ENCODE measurements around the gene EFHD2.
A peak's percentile ranks its signal among the peaks of the same experiment; 100 is the strongest.
"Not testable (repeated sequence)": the region's sequence is repeated elsewhere in the genome, so short reads cannot be mapped to it uniquely, and the experiment has no call there.

EFHD2 gene

GRCh38 chr1:15389828-15390227 is 19.9 kb upstream of the EFHD2 start:
- DNase-seq: not testable (repeated sequence)

DNA sequence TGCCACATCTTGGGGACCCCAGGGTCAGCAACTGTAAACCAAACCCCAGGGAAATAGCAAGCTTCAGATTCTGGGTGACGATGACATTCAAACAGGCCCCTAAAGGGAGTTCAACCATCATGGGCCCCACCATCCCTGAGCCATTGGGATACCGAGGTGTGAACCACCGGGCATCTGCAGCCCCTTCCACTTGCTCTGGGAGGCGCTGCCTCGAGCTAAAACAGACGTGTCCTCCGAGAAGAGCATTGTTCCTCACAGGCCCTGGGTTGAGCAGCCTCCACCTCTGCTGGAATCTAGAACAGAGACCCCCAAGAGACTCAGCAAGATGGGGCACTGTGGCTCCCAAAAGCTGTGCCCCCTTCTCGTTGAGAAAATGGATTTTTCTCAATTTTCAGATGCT is 19.0 kb upstream of the EFHD2 start:
- DNase-seq: no peak

- no peak for DNase-seq
Observed at GRCh38 chr1:15391366-15391765, 18.3 kb upstream of the EFHD2 start.

DNA sequence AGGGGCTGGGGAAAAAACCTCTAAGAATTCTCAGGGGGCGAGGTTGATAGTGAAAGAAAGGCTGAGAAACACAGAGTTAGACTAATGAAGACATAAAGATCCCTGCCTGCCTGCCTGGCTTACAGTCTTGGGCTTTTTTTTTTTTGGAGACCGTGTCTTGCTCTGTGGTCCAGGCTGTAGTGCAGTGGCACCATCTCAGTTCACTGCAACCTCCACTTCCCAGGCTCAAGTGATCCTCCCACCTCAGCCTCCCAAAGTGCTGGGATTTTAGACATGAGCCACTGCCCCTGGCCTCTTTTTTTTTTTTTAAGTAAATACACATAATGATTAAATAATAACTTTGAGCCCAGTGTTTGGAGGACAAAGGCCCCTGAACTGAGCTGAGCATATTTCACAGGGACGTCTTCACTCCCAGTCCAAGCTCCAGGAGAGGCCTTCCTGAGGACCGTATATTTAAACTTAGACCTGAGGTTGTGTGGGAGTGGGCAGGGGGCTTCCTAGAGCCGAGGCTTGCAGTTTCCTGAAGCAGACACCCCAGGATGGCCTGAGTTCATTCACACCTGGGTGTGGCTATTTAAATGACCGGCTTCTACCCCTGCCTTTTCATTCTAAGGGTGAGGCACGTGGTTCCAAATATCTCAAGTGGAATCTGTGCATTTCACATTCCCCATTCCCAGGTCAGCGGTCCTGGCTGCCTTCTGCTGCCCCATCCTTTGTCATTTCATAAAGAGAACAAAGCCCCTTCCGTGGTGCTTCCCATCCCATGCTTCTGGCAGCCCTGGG is 16.0 kb upstream of the EFHD2 start:
- DNase-seq: no peak

GRCh38 chr1:15394258-15394690 is 15.4 kb upstream of the EFHD2 start:
- no peak for DNase-seq

DNA sequence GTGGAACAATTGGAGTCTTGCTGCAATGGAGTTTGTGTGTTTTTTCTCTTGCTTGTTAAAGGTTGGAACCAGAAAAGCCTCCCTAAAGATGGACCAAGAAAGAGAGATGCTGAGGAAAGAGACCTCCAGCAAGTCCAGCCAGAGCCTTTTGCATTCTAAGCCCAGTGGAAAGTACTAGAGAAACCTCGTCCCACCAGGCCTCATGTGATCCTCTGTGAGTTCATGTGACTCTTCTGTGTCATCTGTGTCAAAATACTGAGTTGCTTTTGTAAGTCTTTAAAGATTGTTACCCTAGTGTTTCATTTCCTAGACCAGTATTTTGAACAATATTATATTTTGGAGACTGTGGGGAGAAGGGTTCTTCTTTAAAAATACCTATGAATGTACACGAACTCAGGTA is 12.5 kb upstream of the EFHD2 start:
- no peak for DNase-seq

DNA sequence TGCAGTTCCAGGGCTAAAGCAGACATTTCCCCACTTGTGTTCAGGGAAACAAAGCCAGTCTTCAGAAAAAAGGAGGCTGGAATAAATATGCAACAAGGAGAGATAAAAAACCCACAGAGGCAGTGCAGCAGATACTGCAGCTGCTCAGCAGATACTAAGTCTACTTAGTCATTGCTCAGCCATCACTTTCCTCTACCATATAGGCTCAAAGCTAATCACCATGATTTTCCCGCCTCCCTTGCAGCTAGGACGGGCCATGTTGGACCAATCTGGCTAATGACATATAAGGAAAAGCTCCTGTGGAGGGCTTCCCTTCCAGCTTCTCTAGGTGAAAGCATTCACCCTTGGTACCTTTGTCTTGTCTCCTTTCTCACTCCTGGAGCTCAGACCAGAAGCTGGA is 10.0 kb upstream of the EFHD2 start:
- DNase-seq: no peak

GRCh38 chr1:15400627-15401026 is 9.1 kb upstream of the EFHD2 start:
- DNase-seq: no peak

DNA sequence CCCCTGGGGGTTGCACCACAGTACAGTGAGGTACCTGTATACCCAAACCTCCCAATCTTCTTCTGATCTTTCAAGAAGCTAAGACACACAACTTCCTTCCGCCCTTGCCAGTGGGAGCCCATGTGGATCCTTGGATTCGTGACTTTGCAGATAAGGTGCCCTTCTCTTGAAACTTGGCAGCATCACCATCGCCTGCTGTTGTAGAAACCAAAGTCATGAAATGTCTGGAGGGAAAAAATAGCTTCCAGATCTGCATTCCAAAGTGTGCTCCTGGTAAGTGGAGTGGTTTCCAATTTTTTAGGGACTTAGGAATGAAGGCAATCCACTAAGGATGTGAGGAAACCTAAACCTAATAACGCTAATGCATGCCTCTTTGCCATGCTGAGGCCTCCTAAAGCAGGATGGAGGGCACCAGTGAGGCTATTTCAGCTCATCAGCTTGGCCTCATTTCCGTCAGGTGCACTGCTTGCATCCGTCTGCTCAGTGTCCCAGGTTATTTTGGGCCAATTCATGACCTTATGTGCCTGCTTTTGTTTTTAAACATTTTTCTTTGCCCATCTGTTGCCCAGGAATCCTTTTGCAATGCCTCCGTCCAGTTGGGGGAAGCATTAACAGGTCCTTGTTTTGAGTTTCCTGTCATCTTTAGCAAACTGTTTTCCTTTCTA is 8.2 kb upstream of the EFHD2 start:
- no peak for DNase-seq

DNA sequence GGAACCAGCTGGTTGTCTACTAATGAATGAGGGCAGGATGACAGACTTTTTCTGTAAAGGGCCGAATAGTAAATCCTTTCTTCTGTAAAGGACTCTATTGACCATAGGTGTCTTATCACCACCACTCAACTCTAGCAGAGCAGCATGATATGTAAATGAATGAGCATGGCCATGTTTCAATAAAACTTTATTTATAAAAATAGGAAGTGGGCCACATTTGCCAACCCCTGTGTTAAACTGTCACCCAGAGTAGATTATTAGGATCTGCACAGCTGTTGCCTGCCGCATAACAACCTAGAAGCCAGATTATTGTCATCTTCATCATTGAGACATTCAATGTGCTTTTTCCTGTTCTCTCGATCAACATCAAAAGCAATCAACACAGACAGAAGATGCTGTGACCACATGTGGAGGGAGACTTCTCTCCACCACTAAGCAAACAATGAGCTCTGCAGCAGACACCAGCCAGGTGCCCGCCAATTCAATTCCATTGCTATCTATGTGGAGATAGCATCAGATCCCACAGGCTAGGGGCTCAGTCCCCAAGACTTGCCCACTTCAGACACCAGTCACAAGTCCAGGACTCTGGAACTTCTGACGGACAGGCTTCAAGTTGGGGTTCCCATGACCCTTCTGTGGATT is 6.8 kb upstream of the EFHD2 start:
- DNase-seq: no peak

DNA sequence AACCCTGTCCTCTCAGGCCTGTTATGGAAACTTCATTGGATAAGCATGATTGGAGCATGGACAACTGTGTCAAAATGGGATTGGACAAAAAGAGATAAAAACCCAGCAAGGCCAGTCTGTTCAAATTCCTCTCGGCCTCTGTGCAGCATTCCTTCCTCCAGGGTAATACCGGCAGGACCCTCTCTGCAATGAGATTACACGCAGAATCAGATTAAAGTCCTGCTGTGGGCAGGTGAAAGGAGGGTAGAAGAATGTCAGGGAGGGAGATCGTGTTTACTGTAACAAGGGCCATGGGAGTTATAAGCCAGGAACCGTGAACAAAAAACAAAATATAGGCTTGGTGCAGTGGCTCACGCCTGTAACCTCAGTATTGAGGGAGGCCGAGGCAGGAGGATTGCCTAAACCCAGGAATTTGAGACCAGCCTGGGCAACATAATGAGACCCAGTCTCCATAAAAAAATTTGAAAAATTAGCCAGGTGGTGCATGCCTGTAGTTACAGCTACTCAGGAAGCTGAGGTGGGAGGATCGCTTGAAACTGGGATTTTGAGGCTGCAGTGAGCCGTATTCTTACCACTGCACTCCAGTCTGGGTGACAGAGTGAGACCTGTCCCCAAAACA is 5.6 kb upstream of the EFHD2 start:
- DNase-seq: no peak

DNA sequence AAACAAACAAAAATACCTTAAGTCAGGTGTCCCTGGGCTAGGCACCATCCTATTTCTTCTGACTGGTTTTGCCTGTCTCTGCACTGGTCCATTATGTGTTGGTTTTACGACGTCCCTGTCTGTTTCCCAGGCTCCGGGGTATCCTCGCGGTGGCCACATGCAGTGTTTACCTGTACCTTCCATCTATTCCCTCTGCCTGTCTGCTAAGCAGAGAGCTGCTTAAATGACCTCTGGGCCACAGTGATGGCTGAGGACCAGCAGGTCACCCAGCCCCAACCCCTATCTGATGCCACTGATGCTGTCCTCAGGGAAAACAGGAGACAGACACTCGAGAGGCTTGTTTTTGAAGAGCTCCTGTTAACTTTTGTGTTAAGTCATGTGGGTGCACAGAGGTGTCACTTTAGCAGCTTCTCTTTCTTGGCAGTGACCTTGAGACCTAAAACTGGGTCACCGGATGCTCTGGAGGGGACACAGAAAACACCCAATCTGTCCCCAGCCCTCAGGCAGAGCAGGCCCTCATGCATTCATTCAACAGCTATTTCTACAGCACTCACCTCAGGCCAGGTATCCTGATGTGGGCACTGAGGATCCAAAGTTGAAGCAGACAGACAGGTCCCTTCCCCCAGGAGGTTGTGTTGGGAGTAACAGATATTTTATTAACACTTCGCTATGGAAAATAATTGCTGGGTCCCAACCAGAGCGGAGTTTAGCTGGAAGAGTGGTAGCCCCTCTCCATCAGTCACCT is 4.4 kb upstream of the EFHD2 start:
- no peak for DNase-seq

DNA sequence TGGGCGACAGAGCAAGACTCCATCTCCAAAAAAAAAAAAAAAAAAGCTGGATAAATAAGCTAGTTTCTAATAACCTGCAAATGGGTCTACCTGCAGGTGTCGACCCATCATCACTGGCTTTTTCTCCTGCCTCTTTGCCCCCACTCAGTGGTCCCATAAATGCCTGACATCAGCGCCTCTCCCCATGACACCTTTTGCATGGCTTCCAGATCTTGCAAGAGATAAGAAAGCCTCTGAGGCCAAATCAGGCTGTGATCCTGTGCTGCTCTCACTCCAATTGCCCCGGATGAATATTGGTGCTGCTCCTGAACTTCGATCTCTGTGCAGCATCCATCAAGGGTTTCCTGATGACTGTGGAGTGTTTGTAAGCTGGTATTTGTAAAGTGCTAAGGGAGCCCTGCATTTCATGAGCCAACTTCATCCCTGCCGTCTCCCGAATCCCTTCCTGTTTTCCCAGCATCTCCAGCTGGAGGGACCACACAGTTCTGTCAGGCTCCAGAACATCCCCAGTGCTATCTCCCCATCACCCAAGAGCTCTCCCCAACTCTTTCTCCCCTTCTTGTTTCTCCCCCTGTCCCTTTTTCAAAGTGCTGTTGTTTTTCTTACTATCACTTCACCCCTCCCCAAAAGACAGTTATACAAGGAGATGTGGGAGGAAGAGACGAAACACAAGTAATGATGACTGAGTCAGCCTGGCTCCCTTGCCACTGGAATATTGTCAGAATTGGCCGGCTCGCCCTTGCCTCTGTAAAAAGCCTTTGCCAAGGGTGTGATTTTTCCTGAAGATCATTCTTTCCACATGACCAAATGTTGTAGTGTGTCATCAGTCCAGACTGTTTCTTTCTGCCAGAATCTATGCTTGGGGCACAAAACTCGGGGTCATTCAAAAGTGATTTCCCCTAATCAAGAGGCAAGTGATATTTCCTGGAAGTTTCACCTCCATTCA is 2.8 kb upstream of the EFHD2 start:
- no peak for DNase-seq

GRCh38 chr1:15407580-15407979 is 2.1 kb upstream of the EFHD2 start:
- DNase-seq: no peak

GRCh38 chr1:15408890-15409387 is 749 bp upstream of the EFHD2 start:
- no peak for DNase-seq

DNA sequence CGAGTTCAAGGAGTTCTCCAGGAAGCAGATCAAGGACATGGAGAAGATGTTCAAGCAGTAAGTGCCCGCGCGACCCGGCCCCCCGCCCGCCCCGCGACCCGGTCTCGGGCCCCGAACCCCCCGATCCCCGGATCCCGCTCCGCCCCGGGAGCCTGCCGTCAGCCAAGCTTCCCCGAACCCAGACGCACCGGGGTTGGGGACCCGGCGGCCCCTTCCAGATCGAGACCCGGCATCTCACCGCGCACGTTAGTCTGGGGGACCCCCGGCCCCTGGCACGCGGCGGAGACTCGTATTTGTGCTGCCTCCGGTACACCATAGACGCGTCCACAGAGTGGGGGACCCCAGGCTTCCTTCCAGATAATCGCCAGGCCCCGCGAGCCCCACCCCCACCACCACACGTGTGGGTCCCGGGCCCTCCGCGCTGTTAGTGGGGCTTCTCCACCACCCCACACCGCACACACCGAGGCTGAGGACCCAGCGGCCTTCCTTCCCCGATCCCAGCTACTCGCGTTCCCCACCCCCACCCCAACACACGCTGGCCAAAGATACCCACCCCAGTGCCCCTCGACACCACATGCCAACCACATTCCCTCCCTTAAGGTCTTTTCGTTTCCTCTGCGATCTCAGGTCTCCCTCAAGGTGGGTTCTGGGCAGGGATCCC is 665 bp downstream of the EFHD2 start:
- no peak for DNase-seq

DNA sequence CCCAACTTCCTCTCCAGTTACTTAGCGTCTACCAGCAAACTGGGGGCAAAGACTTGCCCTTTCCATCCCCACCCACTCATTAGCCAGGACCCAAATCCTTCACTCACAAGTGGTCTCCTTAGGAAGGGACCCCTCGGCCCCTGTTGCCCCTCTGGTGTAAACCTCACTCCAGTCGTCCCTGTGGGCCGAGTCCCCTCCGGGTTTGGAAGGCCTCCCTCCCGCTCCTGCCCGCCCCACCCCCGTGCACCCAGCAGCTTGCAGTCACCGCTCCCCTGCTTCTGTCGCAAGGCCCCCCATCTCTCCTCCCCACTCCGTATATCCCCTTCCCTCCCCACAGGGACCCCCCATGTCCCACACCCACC is 1.2 kb downstream of the EFHD2 start:
- DNase-seq: peak; percentile 19

DNA sequence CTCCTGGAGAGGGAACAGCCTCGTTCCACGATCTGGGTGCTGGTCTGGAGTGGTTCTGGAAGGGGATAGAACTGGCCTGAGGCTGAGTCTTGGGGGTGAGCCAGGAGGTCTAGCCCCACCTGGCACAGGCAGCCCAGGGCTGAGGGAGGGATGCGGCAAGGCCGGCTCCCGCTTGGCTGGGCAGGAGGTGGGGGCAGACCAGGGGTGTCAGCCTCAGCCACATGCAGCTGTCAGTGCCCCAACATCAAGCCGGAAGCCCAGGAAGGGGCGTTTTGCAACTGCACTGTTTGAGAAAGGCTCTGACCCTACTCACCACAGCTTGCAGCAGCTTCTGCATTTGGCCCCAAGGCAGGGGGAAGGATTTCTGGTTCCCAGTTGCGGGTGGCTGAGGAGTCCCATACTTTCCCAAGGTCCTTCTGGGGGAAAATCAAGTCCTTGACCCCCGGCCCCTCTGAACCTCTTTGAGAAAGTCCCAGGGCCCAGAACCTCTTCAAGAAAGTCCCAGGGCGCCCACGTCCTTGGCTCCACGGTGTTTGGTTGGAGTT is 2.0 kb downstream of the EFHD2 start:
- peak; percentile 89 for DNase-seq

DNA sequence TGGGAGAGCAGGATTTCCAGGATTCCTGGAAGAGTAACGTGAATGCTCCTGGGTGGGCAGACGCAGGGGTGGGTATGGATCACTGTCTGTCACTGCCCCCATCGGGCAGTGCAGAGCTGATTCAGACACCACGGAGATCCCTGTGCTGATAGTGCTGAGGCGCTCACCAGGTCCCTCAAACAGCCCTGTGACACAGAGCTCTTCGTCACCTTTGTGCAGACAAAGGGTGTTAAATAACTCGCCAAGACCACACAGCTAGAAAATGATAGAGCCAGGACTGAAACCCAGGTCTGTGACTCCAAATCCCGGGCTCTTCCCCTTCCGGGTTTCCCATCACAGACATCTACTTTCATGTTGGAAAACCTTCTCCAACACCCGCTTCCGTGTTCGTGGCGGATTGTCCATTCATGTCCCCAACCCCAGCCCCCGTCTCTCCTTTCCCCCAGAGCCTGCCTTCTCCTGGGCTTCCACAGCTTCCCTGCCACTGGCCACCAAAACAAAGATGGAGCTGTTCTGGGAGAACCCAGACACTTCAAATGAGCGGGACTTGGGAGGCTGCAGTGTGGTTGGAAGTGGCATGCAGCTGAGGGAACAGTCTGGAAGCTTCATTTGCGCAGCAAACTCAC is 2.6 kb downstream of the EFHD2 start:
- peak; percentile 59 for DNase-seq

GRCh38 chr1:15412843-15413242 is 3.2 kb downstream of the EFHD2 start:
- DNase-seq: no peak
